Adrenal gland (tissue), 12 donors: ENCODE data around the gene RRAGB. TPM values are rescaled to one million over a fixed set of nuclear protein-coding genes. Genes with fewer than 3 reads are reported as not detected.
"Not testable (repeated sequence)": the region's sequence is repeated elsewhere in the genome, so short reads cannot be mapped to it uniquely, and the experiment has no call there.

Experiments
- DNase-seq, 7 donors: peaks; one replicate each; pipeline ENCODE4 v3.0.0-alpha.2; 2019 to 2020
- H3K27ac ChIP-seq, 5 donors: fragments of 200-600 bp; sonication (generic) in 4 of 5; 1 replicate in 3 of 5; 2 replicates in 2 of 5; pipeline versions ENCODE4 v1.5.1 to v1.8.0; 2016 to 2020; ENCODE audit warnings: mild to moderate bottlenecking in 1 of 5
- H3K27me3 ChIP-seq: fragments of 200-600 bp; 2 replicates; pipeline ENCODE4 v1.8.0; 2021
- H3K36me3 ChIP-seq, 2 donors: fragments of 200-600 bp; replicated peaks in 1 of 2; 1 replicate in 1 of 2; 2 replicates in 1 of 2; pipeline versions ENCODE4 v1.5.1 to v1.8.0; 2018 to 2022
- H3K4me1 ChIP-seq, 2 donors: fragments of 200-600 bp; replicated peaks in 1 of 2; 1 replicate in 1 of 2; 2 replicates in 1 of 2; pipeline versions ENCODE4 v1.5.1 to v1.8.0; 2018 to 2021
- H3K4me3 ChIP-seq, 4 donors: fragments of 200-600 bp; sonication (generic) in 3 of 4; one replicate each; pipeline ENCODE4 v1.5.1; 2016 to 2018
- H3K9me3 ChIP-seq, 3 donors: fragments of 200-600 bp; sonication (generic) in 1 of 3; replicated peaks in 1 of 3; 1 replicate in 2 of 3; 2 replicates in 1 of 3; pipeline versions ENCODE4 v1.5.1 to v1.8.0; 2016 to 2021
- CTCF ChIP-seq, 6 experiments: fragments of 450-650 bp in 4 of 6; fragments of 200-600 bp in 2 of 6; sonication (generic) in 1 of 6; IDR thresholded peaks; 1 replicate in 5 of 6; 2 replicates in 1 of 6; pipeline versions ENCODE4 v1.5.1 to v1.8.0; 2016 to 2021; ENCODE audit warnings: antibody characterized with exemption in 6 of 6, mild to moderate bottlenecking in 2 of 6, moderate library complexity in 1 of 6
- POLR2A ChIP-seq, 2 donors: fragments of 450-650 bp; IDR thresholded peaks; one replicate each; pipeline ENCODE4 v1.6.1; 2017; ENCODE audit warnings: antibody characterized with exemption in 2 of 2, mild to moderate bottlenecking in 2 of 2, moderate library complexity in 1 of 2
- WGBS, 4 donors: extraction: QIAGEN DNeasy Blood & Tissue Kit in 2 of 4; methylation state at CpG; one replicate each; pipeline versions ENCODE4 v1.1.5 to v1.1.7; 2013 to 2017; 5-methylcytosine and 5-hydroxymethylcytosine counted together
- intact Hi-C, 2 donors: fragments of 100-400 bp; cut with DNase I; formaldehyde crosslinking; loops; one replicate each; pipeline versions ENCODE4 v1.14.1 to v1.15.0; 2022 to 2023
- polyA plus RNA-seq, 3 donors: library from polyadenylated mRNA; stranded (reverse); fragments of 200-250 nt in 2 of 3; fragments of 350-450 nt in 1 of 3; fragmentation: Illumina TruSeq in 1 of 3; extraction: RNeasy Lipid Tissue Mini Kit (QIAGEN cat#74804) in 1 of 3; gene quantifications; one replicate each; pipeline ENCODE4 v1.2.3, GENCODE V29; 2013 to 2014
- total RNA-seq, 9 donors: library from RNA; depleted of rRNA in 4 of 9; stranded (reverse); fragments of >200 nt in 4 of 9; fragments of 120-200 nt in 1 of 9; fragmentation: NEBNext Ultra II Directional in 1 of 9; extraction: Animal tissue kit (Norgen Biotek cat#: 25700) in 1 of 9; gene quantifications; one replicate each; pipeline versions ENCODE4 v1.1.0 to v1.2.4, GENCODE V29; 2013 to 2023
- donor health status: healthy with polysubstance abuse.
- donor health status: Bipolar disorder and iron deficiency.
- donor health status: DM: yes; HTN: yes; CAD: no.
- donor health status: DM: no; HTN: no; CAD: no.
- donor health status: DM: no; HTN: no; CAD: no.
- donor health status: DM: yes; HTN: yes; CAD: no.

Gene RRAGB
- total and polyA plus RNA-seq, 12 donors = 12.6 to 215 (median 23.0) TPM

DNA sequence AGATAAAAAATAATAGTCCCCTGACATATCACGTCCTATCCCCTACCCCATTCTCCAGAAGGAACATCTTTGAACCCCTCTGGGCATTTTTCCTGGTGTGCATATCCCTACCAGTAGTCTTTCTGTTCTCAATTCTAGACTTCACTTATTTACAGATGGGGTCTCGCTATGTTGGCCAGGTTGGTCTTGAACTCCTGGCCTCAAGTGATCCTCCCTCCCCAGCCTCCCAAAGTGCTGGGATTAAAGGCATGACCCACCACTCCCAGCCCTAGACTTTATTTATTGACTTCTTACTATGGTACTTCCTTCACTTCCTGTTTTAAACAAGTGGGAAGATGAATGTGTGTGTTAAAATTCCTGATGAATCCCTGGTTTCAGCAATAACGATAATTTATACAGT, 612 bp upstream of the RRAGB start:
- intact Hi-C loops = no loop called here
- H3K4me1 ChIP-seq = peaks cover 0 to 15% of the 10 kb centered on the region in 2 donors
- peak overlapping the region in 2 of 4 donors; percentile 57 to 66 for H3K4me3 ChIP-seq
- no peaks in the 10 kb centered on the region for H3K36me3 ChIP-seq
- no peaks in the 10 kb centered on the region for H3K27me3 ChIP-seq
- H3K27ac ChIP-seq = peak overlapping the region in 4 of 5 donors; percentile 51 to 90 (median 71)
- TF ChIP-seq POLR2A (IDR thresholded peaks at IDR 0.05) (no peak), CTCF (IDR thresholded peaks at IDR 0.05) (no peak)
- WGBS, 4 donors = 31 to 70% (median 50%) methylated on average over 3 of the region's 3 CpGs
- no peak for DNase-seq
- H3K9me3 ChIP-seq = no peaks in the 10 kb centered on the region

DNA sequence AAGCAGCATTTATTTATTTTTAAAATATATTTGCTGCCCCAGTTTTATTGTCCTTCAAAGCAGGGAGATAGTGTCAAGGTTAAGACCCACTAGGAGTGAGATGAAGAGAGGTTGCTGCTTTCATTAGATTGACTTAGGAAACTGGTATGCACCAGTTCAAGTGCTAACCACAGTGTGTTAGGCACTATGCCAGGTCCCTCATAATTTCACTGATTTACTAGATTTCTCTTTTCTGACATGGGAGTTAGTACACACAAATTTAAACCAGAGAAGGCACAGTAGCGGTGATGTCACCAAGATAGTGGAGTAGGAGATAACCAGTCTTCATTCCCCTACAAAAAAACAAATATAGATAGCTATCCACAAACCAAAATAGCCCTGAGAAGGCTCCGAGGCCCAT, 14.3 kb downstream of the RRAGB start:
- no peak overlapping the region for H3K27ac ChIP-seq
- WGBS, 4 donors = 54 to 92% (median 61%) methylated on average over 2 of the region's 2 CpGs
- H3K9me3 ChIP-seq = no peaks in the 10 kb centered on the region
- no peak for DNase-seq
- intact Hi-C loops = no loop called here
- H3K4me1 ChIP-seq = no peaks in the 10 kb centered on the region
- TF ChIP-seq POLR2A (IDR thresholded peaks at IDR 0.05) (no peak), CTCF (IDR thresholded peaks at IDR 0.05) (no peak)
- no peak overlapping the region for H3K4me3 ChIP-seq
- peaks cover 0 to 17% of the 10 kb centered on the region in 2 donors for H3K36me3 ChIP-seq
- no peaks in the 10 kb centered on the region for H3K27me3 ChIP-seq

DNA sequence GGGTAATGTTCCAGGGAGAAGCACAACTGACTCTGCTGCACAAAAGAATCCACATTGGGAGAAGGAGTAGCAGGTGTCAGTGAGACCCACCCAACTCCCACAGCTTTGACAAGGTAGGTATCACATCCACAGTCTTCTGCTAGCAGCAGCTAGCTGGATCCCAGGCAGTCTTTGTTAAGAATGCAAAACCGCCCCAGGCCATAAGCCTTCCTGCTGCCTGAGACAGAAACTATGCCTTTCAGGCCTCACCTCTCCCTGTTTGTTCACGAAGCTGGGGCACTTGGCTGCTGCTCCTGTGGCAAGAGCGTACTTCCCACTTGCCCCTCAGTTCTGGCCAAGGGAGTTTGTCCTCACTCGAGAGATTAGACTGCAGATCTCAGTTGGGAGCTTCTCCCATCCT, 21.4 kb downstream of the RRAGB start:
- intact Hi-C loops = no loop called here
- WGBS, 4 donors = 65 to 99% (median 76%) methylated on average over 4 of the region's 4 CpGs; no CpG with 5 or more reads in 1 of the 4 donors
- H3K36me3 ChIP-seq = peaks cover 0 to 11% of the 10 kb centered on the region in 2 donors

GRCh38 chrX:55742649-55743048, 25.1 kb downstream of the RRAGB start:
- Histone ChIP-seq H3K9me3 (no peaks in the 10 kb centered on the region), H3K36me3 (peaks cover 0 to 11% of the 10 kb centered on the region in 2 donors), H3K27ac (no peak overlapping the region), H3K4me1 (no peaks in the 10 kb centered on the region), H3K4me3 (no peak overlapping the region), H3K27me3 (no peaks in the 10 kb centered on the region)
- no peak for DNase-seq
- 42 to 100% (median 72%) methylated on average over 1 to 2 of the region's 2 CpGs for WGBS, 4 donors
- intact Hi-C loops = no loop called here
- TF ChIP-seq POLR2A (IDR thresholded peaks at IDR 0.05) (no peak), CTCF (IDR thresholded peaks at IDR 0.05) (no peak)

More for the DNA sequence above, 21.4 kb downstream of the RRAGB start:
- TF ChIP-seq CTCF (IDR thresholded peaks at IDR 0.05) (no peak), POLR2A (IDR thresholded peaks at IDR 0.05) (no peak)
- Histone ChIP-seq H3K27ac (no peak overlapping the region), H3K4me1 (no peaks in the 10 kb centered on the region), H3K9me3 (no peaks in the 10 kb centered on the region), H3K27me3 (no peaks in the 10 kb centered on the region), H3K4me3 (no peak overlapping the region)
- DNase-seq = no peak

- not testable (repeated sequence) for DNase-seq, H3K36me3 ChIP-seq
These were observed 30.9 kb downstream of the RRAGB start for GRCh38 chrX:55748463-55748862.

More at GRCh38 chrX:55748463-55748862, 30.9 kb downstream of the RRAGB start:
- WGBS, 4 donors = 94 to 97% methylated on average over 21 to 23 of the region's 24 CpGs; no CpG with 5 or more reads in 2 of the 4 donors
- H3K4me1 ChIP-seq, H3K27ac ChIP-seq, intact Hi-C loops, H3K27me3 ChIP-seq, H3K4me3 ChIP-seq, H3K9me3 ChIP-seq: not testable (repeated sequence)
